Measurements from ENCODE around the gene SNU13.
"Not testable (repeated sequence)": the region's sequence is repeated elsewhere in the genome, so short reads cannot be mapped to it uniquely, and the experiment has no call there.

Gene SNU13

GRCh38 chr22:41681616-41682015 lies 7.1 kb downstream of the SNU13 start:
- DNase-seq (ENCODE audit: low read depth) = no peak

DNA sequence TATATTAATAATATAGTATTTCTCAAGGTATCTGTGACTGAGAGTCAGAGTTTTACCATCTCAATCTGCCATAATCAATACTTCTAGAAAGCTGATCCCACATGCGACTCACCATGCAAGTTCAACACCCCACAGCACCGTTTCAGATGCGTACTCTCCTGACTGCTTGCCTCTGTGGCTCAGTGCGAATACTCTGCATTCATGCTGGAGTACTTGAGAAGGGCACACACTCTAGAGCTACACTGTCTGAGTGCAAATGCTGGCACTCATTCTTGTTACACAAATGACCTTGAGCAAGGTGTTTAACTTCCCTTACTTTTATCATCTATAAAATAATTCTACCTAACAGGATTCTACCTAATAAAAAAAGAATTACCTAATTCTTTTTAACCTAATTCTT lies 12.5 kb downstream of the SNU13 start:
- no peak for DNase-seq (ENCODE audit: low read depth)

DNA sequence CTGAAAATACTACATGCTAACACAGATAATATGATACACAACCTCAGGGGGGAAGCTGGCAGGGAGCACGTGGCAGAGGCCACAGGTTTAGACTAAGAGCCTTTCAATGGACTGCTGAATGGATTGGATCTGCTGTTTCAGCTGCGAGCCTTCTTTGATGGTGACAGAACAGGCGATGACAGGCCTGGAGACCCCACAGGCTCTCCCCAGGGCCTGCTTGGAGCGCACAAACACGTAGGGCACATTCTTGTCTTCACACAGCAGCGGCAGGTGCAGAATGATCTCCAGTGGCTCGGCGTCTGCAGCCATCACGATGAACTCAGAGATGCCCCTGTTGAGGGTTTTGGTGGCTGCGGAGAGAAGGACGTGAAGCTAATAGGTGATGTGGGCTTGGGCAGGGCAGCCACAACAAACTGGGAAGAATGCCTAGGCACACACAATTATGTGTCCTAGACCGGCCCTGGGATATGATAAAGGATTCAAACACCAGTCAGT lies 13.8 kb downstream of the SNU13 start:
- no peak for DNase-seq (ENCODE audit: low read depth)

DNA sequence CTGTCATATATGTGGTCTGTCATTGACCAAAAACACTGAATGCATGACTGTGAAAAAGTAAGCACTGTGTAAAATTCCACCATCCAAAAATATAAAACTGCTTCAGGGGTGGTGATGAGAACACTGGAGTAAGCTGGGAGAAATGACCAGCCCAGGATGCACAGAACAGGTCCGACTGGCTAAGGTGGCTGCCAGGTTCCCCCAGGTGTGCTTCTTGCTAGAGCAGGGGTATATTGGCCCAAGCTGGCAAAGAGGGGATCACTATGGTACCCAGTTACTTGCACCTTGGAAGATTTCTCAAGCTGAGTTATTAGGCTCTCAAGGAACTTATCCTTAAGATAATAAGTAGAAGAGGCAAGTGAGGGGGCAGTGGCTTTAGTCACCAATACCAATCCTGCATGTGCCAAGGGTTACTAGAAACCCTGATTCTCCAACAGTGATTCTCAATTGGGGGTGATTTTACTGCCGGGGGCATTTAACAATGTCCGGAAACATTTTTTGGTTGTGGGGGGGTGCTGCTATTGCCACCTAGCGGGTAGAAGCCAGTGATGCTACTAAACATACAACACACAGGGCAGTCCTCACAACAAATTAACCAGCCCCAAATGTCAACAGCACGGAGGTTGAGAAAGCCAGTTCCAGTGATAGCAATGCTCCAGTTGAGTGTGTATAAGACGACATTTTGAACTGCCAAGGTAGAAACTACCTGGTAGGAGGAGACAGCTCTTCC lies 15.7 kb downstream of the SNU13 start:
- no peak for DNase-seq (ENCODE audit: low read depth)

- not testable (repeated sequence) for DNase-seq (ENCODE audit: low read depth)
Measured at GRCh38 chr22:41672096-41672495, 16.6 kb downstream of the SNU13 start.

DNA sequence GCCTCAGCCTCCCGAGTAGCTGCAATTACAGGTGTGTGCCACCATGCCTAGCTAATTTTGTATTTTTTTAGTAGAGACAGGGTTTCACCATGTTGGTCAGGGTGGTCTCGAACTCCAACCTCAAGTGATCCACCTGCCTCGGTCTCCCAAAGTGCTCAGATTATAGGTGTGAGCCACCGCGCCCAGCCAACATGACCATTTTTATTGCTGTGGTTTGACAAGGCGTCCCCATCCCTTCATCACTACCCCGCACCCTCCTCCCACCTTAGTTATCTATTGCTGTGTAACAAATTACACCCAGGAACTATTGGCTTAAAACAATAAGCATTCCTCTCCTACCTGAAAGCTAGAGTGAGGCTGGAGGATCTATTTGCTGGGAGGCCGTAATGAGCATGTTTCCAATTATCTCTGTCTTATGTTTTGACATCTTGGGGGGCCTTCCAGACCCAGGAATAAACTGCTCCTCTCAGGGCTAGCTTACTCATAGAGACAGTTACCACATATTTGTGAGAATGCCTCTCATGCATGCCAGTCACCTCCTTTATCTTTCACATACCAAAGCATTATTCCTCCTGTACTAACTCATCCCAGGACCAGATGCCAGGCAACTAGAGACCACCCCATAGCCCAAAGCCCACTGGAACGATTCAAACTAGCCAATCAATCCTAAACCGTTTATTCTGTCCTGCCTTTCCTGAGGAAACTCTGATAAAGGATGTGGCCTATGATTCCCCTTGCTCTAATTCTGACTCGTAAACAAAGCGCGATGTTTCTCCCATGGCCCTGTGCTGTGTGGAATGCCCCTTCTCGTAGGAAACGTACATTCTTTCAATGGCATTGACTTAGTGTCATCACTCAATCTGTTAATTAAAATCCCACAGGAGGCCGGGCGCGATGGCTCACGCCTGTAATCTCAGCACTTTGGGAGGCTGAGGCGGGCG lies 19.4 kb downstream of the SNU13 start:
- DNase-seq (ENCODE audit: low read depth) = no peak

DNA sequence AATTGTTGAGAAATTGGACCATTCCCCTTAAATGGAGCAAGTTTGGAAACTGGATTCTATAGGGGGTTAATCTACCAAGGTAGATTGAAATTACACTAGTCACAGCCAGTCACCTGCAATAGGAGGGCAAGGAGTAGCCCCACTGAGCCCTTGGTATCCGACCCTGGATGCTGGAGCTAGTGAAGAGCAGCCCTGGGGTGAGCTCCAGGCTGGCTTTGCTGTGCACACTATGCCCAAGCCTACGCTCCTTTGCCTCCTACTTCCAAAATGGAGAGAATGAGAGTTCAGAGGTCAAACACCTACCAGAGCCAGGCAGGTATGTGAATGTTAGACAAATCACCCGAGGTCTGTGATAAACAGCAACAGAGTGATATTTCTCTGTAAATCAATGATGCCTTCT lies 23.7 kb downstream of the SNU13 start:
- DNase-seq (ENCODE audit: low read depth) = no peak

DNA sequence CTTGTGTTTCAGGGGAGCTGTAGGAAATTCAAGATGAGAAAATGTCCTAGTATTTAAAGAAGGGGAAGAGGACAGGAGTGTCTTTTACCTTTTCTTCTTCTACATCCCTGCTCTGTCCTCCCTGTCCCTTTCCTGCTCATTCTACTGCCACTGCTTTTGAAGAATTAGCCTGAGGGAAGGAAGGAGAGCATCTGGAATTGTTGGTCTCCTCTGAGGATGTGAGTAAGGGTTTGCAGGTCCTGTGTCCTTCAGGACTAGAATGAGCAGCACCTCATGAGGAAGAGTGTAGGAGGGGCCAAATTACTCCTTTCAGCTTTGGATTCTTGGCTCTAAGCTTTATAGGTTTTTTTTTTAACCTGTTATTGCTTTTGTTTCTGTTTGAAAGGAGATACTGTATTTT lies 24.2 kb downstream of the SNU13 start:
- no peak for DNase-seq (ENCODE audit: low read depth)

DNA sequence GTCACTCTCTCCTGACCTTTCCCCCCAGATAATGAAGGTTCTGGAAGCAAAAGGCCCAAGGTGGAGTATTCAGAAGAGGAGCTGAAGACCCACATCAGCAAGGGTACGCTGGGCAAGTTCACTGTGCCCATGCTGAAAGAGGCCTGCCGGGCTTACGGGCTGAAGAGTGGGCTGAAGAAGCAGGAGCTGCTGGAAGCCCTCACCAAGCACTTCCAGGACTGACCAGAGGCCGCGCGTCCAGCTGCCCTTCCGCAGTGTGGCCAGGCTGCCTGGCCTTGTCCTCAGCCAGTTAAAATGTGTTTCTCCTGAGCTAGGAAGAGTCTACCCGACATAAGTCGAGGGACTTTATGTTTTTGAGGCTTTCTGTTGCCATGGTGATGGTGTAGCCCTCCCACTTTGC lies 25.1 kb downstream of the SNU13 start:
- DNase-seq (ENCODE audit: low read depth) = not testable (repeated sequence)

DNA sequence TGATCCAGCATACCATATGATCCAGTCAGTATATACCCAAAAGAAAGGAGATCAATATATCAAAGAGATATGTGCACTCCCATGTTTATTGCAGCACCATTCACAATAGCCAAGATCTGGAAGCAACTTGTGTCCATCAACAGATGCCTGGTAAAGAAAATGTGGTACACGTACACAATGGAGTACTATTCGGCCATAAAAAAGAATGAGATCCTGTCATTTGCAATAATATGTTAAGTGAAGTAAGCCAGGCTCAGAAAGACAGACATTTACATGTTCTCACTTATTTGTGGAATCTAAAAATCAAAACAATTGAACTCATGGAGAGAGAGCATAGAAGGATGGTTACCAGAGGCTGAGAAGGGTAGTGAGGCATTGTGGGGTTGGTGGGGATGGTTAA lies 27.0 kb downstream of the SNU13 start:
- DNase-seq (ENCODE audit: low read depth) = no peak

DNA sequence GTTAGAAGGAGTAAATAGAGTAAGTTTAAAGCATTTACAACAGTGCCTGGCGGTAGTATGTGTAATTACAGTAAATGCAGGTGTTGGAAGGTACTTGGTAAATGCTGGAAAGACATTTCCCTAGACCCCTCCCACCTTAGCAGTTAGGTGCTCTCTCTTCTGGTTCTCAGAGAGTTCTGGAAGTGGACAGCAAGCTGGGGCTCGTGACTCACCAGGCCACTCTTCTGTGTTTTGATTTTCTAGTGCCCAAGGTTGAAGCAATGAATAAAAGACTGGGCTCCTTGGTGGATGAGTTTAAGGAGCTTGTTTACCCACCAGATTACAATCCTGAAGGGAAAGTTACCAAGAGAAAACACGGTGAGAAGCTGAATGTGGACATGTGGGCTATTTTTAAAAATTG lies 27.6 kb downstream of the SNU13 start:
- no peak for DNase-seq (ENCODE audit: low read depth)

GRCh38 chr22:41660416-41660815 lies 28.3 kb downstream of the SNU13 start:
- DNase-seq (ENCODE audit: low read depth) = no peak

GRCh38 chr22:41659941-41660340 lies 28.7 kb downstream of the SNU13 start:
- no peak for DNase-seq (ENCODE audit: low read depth)

DNA sequence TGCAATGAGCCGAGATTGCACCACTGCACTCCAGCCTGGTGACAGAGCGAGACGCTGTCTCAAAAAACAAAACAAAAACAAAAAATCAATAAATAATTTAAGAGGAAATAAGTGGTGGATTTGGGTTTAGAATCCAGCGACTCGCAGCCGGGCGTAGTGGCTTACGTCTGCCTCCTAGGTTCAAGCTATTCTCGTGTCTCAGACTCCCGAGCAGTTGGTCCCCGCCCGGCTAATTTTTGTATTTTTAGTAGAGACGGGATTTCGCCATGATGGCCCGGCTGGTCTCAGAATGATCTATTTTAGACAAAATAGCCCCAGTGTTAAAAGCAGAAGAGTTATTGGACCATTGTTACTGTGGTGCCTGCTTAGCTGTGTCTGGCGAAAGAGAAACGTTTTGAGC lies 29.8 kb downstream of the SNU13 start:
- no peak for DNase-seq (ENCODE audit: low read depth)

DNA sequence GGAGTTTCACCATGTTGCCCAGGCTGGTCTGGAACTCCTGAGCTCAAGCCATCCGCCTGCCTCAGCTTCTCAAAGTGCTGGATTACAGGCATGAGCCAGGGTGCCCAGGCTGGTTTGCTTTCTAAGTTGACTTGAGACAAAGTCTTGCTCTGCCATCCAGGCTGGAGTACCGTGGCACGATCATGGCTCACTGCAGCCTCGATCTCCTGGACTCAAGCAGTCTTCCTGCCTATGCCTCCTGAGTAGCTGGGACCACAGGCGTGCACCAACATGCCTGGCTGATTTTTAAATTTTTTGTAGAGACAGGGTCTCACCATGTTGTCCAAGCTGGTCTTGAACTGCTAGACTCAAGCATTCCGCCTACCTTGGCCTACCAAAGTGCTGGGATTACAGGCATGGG lies 31.0 kb downstream of the SNU13 start:
- no peak for DNase-seq (ENCODE audit: low read depth)

DNA sequence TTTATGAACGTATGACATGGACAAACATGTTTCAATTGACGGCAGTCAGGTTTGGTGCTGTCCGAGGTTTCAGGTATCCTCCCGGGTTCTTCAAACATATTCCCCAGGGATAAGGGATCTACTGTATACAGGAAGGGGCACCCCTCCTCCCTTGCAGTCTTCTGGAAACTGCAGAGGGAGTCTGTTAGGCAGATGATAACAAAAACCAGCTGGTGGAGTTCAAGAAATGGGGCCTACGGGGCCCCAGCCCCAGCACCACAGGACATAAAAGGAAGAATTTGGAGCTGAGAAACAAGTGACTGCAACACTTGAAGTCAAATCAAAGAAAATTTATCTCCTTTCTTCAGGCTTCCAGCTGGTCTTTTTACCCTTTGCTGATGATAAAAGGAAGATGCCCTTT lies 32.1 kb downstream of the SNU13 start:
- no peak for DNase-seq (ENCODE audit: low read depth)

- DNase-seq (ENCODE audit: low read depth) = no peak
Measured at GRCh38 chr22:41654322-41654721, 34.3 kb downstream of the SNU13 start.

GRCh38 chr22:41650821-41651220 lies 37.8 kb downstream of the SNU13 start:
- DNase-seq (ENCODE audit: low read depth) = no peak

DNA sequence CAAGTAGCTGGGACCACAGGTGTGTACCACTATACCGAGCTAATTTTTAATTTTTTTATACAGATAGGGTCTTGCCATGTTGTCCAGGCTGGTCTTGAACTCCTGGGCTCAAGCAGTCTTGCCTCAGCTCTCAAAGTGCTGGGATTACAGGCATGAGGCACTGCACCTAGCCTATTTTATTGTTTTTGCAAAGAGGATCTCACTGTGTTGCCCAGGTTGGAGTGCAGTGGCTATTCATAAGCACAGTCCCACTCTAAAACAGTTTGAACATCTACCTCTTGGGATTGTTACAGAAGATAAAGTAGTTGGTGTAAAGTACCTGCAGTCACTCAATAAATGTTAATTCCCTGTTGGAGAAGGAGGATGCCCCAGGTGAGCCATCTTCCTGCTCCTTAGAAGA lies 38.4 kb downstream of the SNU13 start:
- DNase-seq (ENCODE audit: low read depth) = no peak

- no peak for DNase-seq (ENCODE audit: low read depth)
Measured at GRCh38 chr22:41648432-41648831, 40.2 kb downstream of the SNU13 start.

DNA sequence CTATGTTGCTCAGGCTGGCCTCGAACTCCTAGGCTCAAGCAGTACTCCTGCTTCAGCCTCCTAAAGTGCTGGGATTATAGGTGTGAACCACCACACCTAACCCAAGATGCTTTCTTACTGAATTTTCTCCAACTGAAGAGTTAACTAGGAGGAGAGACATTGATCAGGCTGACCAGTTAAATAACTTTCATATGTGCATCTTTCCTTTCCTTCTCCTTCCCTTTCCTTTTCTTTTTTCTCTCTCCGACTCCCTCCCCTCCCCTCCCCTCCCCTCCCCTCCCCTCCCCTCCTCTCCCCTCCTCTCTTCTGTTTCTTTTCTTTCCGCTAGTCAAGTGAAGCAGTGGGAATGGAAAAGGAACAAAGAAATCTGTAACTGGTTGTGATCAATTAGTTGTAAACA lies 40.9 kb downstream of the SNU13 start:
- DNase-seq (ENCODE audit: low read depth) = no peak

- no peak for DNase-seq (ENCODE audit: low read depth)
Measured at GRCh38 chr22:41642331-41643110, 46.1 kb downstream of the SNU13 start.
